NT2/D1 (cell line): ENCODE results near the gene CEP112.

Source experiments
- SUZ12 ChIP-seq: IDR thresholded peaks from 2 replicates; pipeline ENCODE4 v1.6.1; 2011; ENCODE audit not compliant: insufficient read length, insufficient read depth; ENCODE audit errors: extremely low read depth
- YY1 ChIP-seq: IDR thresholded peaks from 2 replicates; pipeline ENCODE4 v1.6.1; 2011; ENCODE audit not compliant: insufficient read length, insufficient read depth
- ZNF274 ChIP-seq: IDR thresholded peaks from 2 replicates; pipeline ENCODE4 v1.6.1; 2011; ENCODE audit warnings: mild to moderate bottlenecking, low read depth, low read length

GRCh38 chr17:66178642-66179041, 13.3 kb downstream of the CEP112 start:
- TF ChIP-seq SUZ12 (no peak), ZNF274 (no peak), YY1 (no peak)
